Measurements from ENCODE around the gene TMSB4X.
"Not testable (repeated sequence)": the region's sequence is repeated elsewhere in the genome, so short reads cannot be mapped to it uniquely, and the experiment has no call there.

Gene TMSB4X

GRCh38 chrX:12976819-12977732 is 2.2 kb downstream of the TMSB4X start:
- not testable (repeated sequence) for DNase-seq (ENCODE audit: low spot score)

- DNase-seq (ENCODE audit: low spot score) = no peak
Observed at GRCh38 chrX:12977761-12978204, 2.9 kb downstream of the TMSB4X start.

GRCh38 chrX:12978205-12979025 is 3.5 kb downstream of the TMSB4X start:
- no peak for DNase-seq (ENCODE audit: low spot score)

- no peak for DNase-seq (ENCODE audit: low spot score)
Observed at GRCh38 chrX:12979026-12979607, 4.2 kb downstream of the TMSB4X start.

- no peak for DNase-seq (ENCODE audit: low spot score)
Observed at GRCh38 chrX:12979616-12980015, 4.7 kb downstream of the TMSB4X start.

GRCh38 chrX:12980039-12980438 is 5.1 kb downstream of the TMSB4X start:
- DNase-seq (ENCODE audit: low spot score) = not testable (repeated sequence)

- no peak for DNase-seq (ENCODE audit: low spot score)
Observed at GRCh38 chrX:12981880-12982279, 7.0 kb downstream of the TMSB4X start.

- no peak for DNase-seq (ENCODE audit: low spot score)
Observed at GRCh38 chrX:12984603-12985319, 9.9 kb downstream of the TMSB4X start.

- DNase-seq (ENCODE audit: low spot score) = no peak
Observed at GRCh38 chrX:12985331-12985730, 10.4 kb downstream of the TMSB4X start.

GRCh38 chrX:12986164-12986779 is 11.4 kb downstream of the TMSB4X start:
- DNase-seq (ENCODE audit: low spot score) = no peak

- no peak for DNase-seq (ENCODE audit: low spot score)
Observed at GRCh38 chrX:12986886-12987285, 12.0 kb downstream of the TMSB4X start.

- DNase-seq (ENCODE audit: low spot score) = no peak
Observed at GRCh38 chrX:12987340-12987739, 12.4 kb downstream of the TMSB4X start.

- DNase-seq (ENCODE audit: low spot score) = no peak
Observed at GRCh38 chrX:12987900-12988594, 13.1 kb downstream of the TMSB4X start.

- DNase-seq (ENCODE audit: low spot score) = no peak
Observed at GRCh38 chrX:12988797-12989196, 13.9 kb downstream of the TMSB4X start.

GRCh38 chrX:12989461-12989860 is 14.6 kb downstream of the TMSB4X start:
- DNase-seq (ENCODE audit: low spot score) = no peak

GRCh38 chrX:12991575-12991974 is 16.7 kb downstream of the TMSB4X start:
- no peak for DNase-seq (ENCODE audit: low spot score)

- DNase-seq (ENCODE audit: low spot score) = no peak
Observed at GRCh38 chrX:12992544-12993118, 17.7 kb downstream of the TMSB4X start.

GRCh38 chrX:12993826-12994225 is 18.9 kb downstream of the TMSB4X start:
- DNase-seq (ENCODE audit: low spot score) = no peak

GRCh38 chrX:12994321-12994720 is 19.4 kb downstream of the TMSB4X start:
- DNase-seq (ENCODE audit: low spot score) = no peak

GRCh38 chrX:12996934-12997435 is 22.1 kb downstream of the TMSB4X start:
- DNase-seq (ENCODE audit: low spot score) = no peak

All from hematopoietic multipotent progenitor cell treated with erythropoietin and hydrocortisone succinate and interleukin-3 and kit ligand, for 15 days (in vitro differentiated cells).